HepG2 (cell line): Measurements from ENCODE around the gene CCNF. TPM values are rescaled to one million over a fixed set of nuclear protein-coding genes. Genes with fewer than 3 reads are reported as not detected.
A peak's percentile ranks its signal among the peaks of the same experiment; 100 is the strongest.

Experiments used
- BCL6 ChIP-seq: IDR thresholded peaks from 2 replicates; pipeline ENCODE4 v1.6.1; 2016; ENCODE audit warnings: missing genetic modification reagents, missing compliant biosample characterization
- BHLHE40 ChIP-seq: IDR thresholded peaks from 2 replicates; pipeline ENCODE4 v1.6.1; 2011; ENCODE audit warnings: low read length, improper control_type of control experiment
- ERF ChIP-seq: IDR thresholded peaks from 2 replicates; pipeline ENCODE4 v1.6.1; 2018; ENCODE audit warnings: missing biosample characterization, missing genetic modification reagents
- IRF9 ChIP-seq: sonication (generic); formaldehyde crosslinking; IDR thresholded peaks from 2 replicates; pipeline ENCODE4 v1.8.0; 2022; ENCODE audit warnings: missing genetic modification reagents, mild to moderate bottlenecking, borderline replicate concordance
- KDM3A ChIP-seq: IDR thresholded peaks from 2 replicates; pipeline ENCODE4 v1.6.1; 2018; ENCODE audit warnings: low read depth, missing compliant biosample characterization
- MIER2 ChIP-seq: IDR thresholded peaks from 2 replicates; pipeline ENCODE4 v1.6.1; 2016; ENCODE audit warnings: missing biosample characterization, missing genetic modification reagents
- MTA1 ChIP-seq: sonication (generic); formaldehyde crosslinking; IDR thresholded peaks from 2 replicates; pipeline ENCODE4 v1.4.0; 2020; ENCODE audit warnings: missing genetic modification reagents, mild to moderate bottlenecking, borderline replicate concordance
- MZF1 ChIP-seq: sonication (generic); formaldehyde crosslinking; IDR thresholded peaks from 2 replicates; pipeline ENCODE4 v1.8.1; 2023; ENCODE audit warnings: mild to moderate bottlenecking, missing genetic modification reagents, borderline replicate concordance
- RAD21 ChIP-seq: fragments of 450-650 bp; formaldehyde crosslinking; IDR thresholded peaks from 2 replicates; pipeline ENCODE4 v1.5.0; 2020; ENCODE audit warnings: mild to moderate bottlenecking
- RFX5 ChIP-seq: IDR thresholded peaks from 2 replicates; pipeline ENCODE4 v1.6.1; 2011; ENCODE audit warnings: low read depth, low read length, improper control_type of control experiment
- TARDBP ChIP-seq: sonication (generic); formaldehyde crosslinking; IDR thresholded peaks from 2 replicates; pipeline ENCODE4 v1.8.0; 2022; ENCODE audit warnings: mild to moderate bottlenecking, missing genetic modification reagents
- TCF7L2 ChIP-seq: IDR thresholded peaks from 2 replicates; pipeline ENCODE4 v1.6.1; 2011; ENCODE audit warnings: mild to moderate bottlenecking, low read depth, low read length, moderate library complexity
- ZBTB10 ChIP-seq: sonication (generic); formaldehyde crosslinking; IDR thresholded peaks from 2 replicates; pipeline ENCODE4 v1.4.0; 2020; ENCODE audit warnings: missing genetic modification reagents, borderline replicate concordance
- ZEB1 ChIP-seq: IDR thresholded peaks from 2 replicates; pipeline ENCODE4 v1.6.1; 2012; ENCODE audit warnings: mild to moderate bottlenecking, low read depth, inconsistent platforms; ENCODE audit not compliant: insufficient replicate concordance
- ZNF264 ChIP-seq: sonication (generic); formaldehyde crosslinking; IDR thresholded peaks from 2 replicates; pipeline ENCODE4 v1.4.0; 2020; ENCODE audit warnings: missing genetic modification reagents
- ZNF276 ChIP-seq: sonication (generic); formaldehyde crosslinking; IDR thresholded peaks from 2 replicates; pipeline ENCODE4 v1.4.0; 2020; ENCODE audit warnings: mild to moderate bottlenecking, low read depth, missing genetic modification reagents
- ZNF281 ChIP-seq: sonication (generic); formaldehyde crosslinking; IDR thresholded peaks from 2 replicates; pipeline ENCODE4 v1.4.0; 2020; ENCODE audit warnings: missing genetic modification reagents, borderline replicate concordance
- ZNF501 ChIP-seq: sonication (generic); formaldehyde crosslinking; IDR thresholded peaks from 2 replicates; pipeline ENCODE4 v1.5.1; 2020; ENCODE audit warnings: mild to moderate bottlenecking, moderate library complexity, missing genetic modification reagents
- ZNF546 ChIP-seq: sonication (generic); formaldehyde crosslinking; conservative IDR thresholded peaks from 2 replicates; pipeline ENCODE4 v1.8.1; 2023; ENCODE audit warnings: mild to moderate bottlenecking, missing genetic modification reagents
- ZSCAN31 ChIP-seq: sonication (generic); formaldehyde crosslinking; IDR thresholded peaks from 2 replicates; pipeline ENCODE4 v1.5.0; 2020; ENCODE audit warnings: low read depth, mild to moderate bottlenecking, missing genetic modification reagents
- polyA plus RNA-seq, 8 experiments: library from polyadenylated mRNA; depleted of rRNA in 3 of 8; stranded (reverse) in 7 of 8; unstranded in 1 of 8; fragments of >200 nt; fragmentation: Illumina TruSeq in 4 of 8; extraction: Trizol in 4 of 8; gene quantifications; 2 replicates each; pipeline versions ENCODE4 v1.2.1 to v1.2.3, GENCODE V29; 2011 to 2016; ENCODE audit warnings: low read depth in 4 of 8, missing spikeins in 1 of 8, mixed read lengths in 1 of 8; ENCODE audit not compliant: insufficient read depth in 1 of 8
- total RNA-seq, 5 experiments: library from RNA; depleted of rRNA; stranded (reverse); fragments of >200 nt; fragmentation: Illumina TruSeq; extraction: Trizol; gene quantifications; 2 replicates each; pipeline ENCODE4 v1.2.3, GENCODE V29; 2016; ENCODE audit warnings: low read depth in 1 of 5

Gene CCNF
- total and polyA plus RNA-seq, 2 of the 13 experiments (the other 11 are each of a cell fraction or from before 2014, with no cell fraction given), result 6.4 to 22.8 TPM

- TF ChIP-seq ZNF276 (no peak), TCF7L2 (no peak), RFX5 (no peak), ZBTB10 (no peak), MZF1 (no peak), ZEB1 (no peak), ZSCAN31 (CRISPR knock-in tag) (no peak), IRF9 (CRISPR knock-in tag) (no peak; the same call in 1 of the 2 replicates), ZNF281 (CRISPR knock-in tag) (no peak), MIER2 (CRISPR knock-in tag) (no peak), TARDBP (CRISPR knock-in tag) (no peak), BHLHE40 (0 out of 2 replicates have a peak, but pooled peaks have one; percentile 44), ZNF264 (no peak), BCL6 (CRISPR knock-in tag) (no peak), ZNF546 (CRISPR knock-in tag) (0 out of 2 replicates have a peak, but pooled peaks have one; percentile 58), MTA1 (CRISPR knock-in tag) (peak; percentile 21; the same call in 1 of the 2 replicates), ERF (CRISPR knock-in tag) (peak; percentile 50; the same call in 1 of the 2 replicates), RAD21 (peak; percentile 98), KDM3A (CRISPR knock-in tag) (peak; percentile 60; the same call in 1 of the 2 replicates), ZNF501 (CRISPR knock-in tag) (0 out of 2 replicates have a peak, but pooled peaks have one; percentile 25)
Observed at GRCh38 chr16:2500918-2501750, 71.9 kb downstream of the CCNF start (continued).
